Caco-2 (cell line): ENCODE data around the gene CYP4V2. TPM values are rescaled to one million over a fixed set of nuclear protein-coding genes. Genes with fewer than 3 reads are reported as not detected.

Experiments
- BruUV-seq: library from RNA; stranded (reverse); fragments of 400-500 nt; replicated peaks from 2 replicates; lab custom pipeline; 2021; lab: Mats Ljungman, UMichigan
- CTCF ChIA-PET: fragments of 300-600 bp; sonication (Branson Sonifier 250); formaldehyde crosslinking; loops from one replicate; lab custom pipeline; 2022; ENCODE audit warnings: antibody characterized with exemption; lab: Charles Lee
- POLR2A ChIA-PET: fragments of 300-600 bp; sonication (Branson Sonifier 250); formaldehyde crosslinking; loops from one replicate; lab custom pipeline; 2022; ENCODE audit warnings: antibody characterized with exemption; lab: Charles Lee
- DNase-seq, 2 experiments: peaks; one replicate each; pipeline versions ENCODE4 v3.0.0 to v3.0.0-alpha.2; 2020 to 2022
- H3K27me3 ChIP-seq: replicated peaks from 2 replicates; pipeline ENCODE4 v1.6.0; 2011; ENCODE audit warnings: low read length; ENCODE audit not compliant: control insufficient read depth, insufficient read depth
- H3K36me3 ChIP-seq: 2 replicates; pipeline ENCODE4 v1.5.1; 2011; ENCODE audit warnings: low read length; ENCODE audit not compliant: control insufficient read depth, insufficient read depth
- H3K4me1 ChIP-seq: fragments of 250-450 bp; sonication (Bioruptor Pico); 2 replicates; pipeline ENCODE4 v1.5.1; 2020; ENCODE audit warnings: mild to moderate bottlenecking
- H3K4me3 ChIP-seq: 2 replicates; pipeline ENCODE4 v1.5.1; 2011; ENCODE audit warnings: low read depth, mild to moderate bottlenecking, control low read depth, low read length
- H3K9me3 ChIP-seq: fragments of 250-450 bp; sonication (Bioruptor Pico); 2 replicates; pipeline ENCODE4 v1.5.1; 2020; ENCODE audit warnings: mild to moderate bottlenecking, moderate library complexity
- H3K27ac Mint-ChIP-seq: one replicate; pipeline ENCODE4 v1.8.0; 2022; ENCODE audit warnings: mixed read lengths; ENCODE audit not compliant: unreplicated experiment
- H3K27me3 Mint-ChIP-seq: one replicate; pipeline ENCODE4 v1.8.0; 2022; ENCODE audit warnings: mixed read lengths; ENCODE audit not compliant: insufficient read depth, unreplicated experiment
- H3K36me3 Mint-ChIP-seq: one replicate; pipeline ENCODE4 v1.8.0; 2022; ENCODE audit warnings: mild to moderate bottlenecking, mixed read lengths; ENCODE audit not compliant: insufficient read depth, unreplicated experiment
- H3K4me1 Mint-ChIP-seq: one replicate; pipeline ENCODE4 v1.8.0; 2022; ENCODE audit warnings: low read depth, mixed read lengths; ENCODE audit not compliant: unreplicated experiment
- H3K4me3 Mint-ChIP-seq: one replicate; pipeline ENCODE4 v1.8.0; 2022; ENCODE audit warnings: mild to moderate bottlenecking, moderate library complexity, mixed read lengths; ENCODE audit not compliant: unreplicated experiment
- H3K9me3 Mint-ChIP-seq: one replicate; pipeline ENCODE4 v1.8.0; 2022; ENCODE audit warnings: mixed read lengths; ENCODE audit not compliant: unreplicated experiment
- CTCF ChIP-seq, 2 experiments: fragments of 200-600 bp in 1 of 2; IDR thresholded peaks; 1 replicate in 1 of 2; 2 replicates in 1 of 2; pipeline versions ENCODE4 v1.5.1 to v1.8.0; 2011 to 2022; ENCODE audit warnings: antibody characterized with exemption in 1 of 2, control low read depth in 1 of 2, inconsistent platforms in 1 of 2, low read depth in 1 of 2, low read length in 1 of 2, mild to moderate bottlenecking in 1 of 2, moderate library complexity in 1 of 2; ENCODE audit not compliant: insufficient read depth in 1 of 2, severe bottlenecking in 1 of 2, unreplicated experiment in 1 of 2
- intact Hi-C: fragments of 100-400 bp; cut with micrococcal nuclease; formaldehyde crosslinking; loops from one replicate; pipeline ENCODE4 v1.10.0; 2022; ENCODE audit not compliant: unreplicated experiment
- total RNA-seq: library from RNA; stranded (reverse); gene quantifications from 2 replicates; pipeline ENCODE4 v1.2.3, GENCODE V29; 2022

Gene CYP4V2
- total RNA-seq, 1 experiment from 2014 or later, result 2.1 TPM

- no peak for DNase-seq
- Mint-ChIP-seq H3K9me3 (no peaks in the 10 kb centered on the region), H3K36me3 (no peaks in the 10 kb centered on the region), H3K4me3 (no peak overlapping the region), H3K4me1 (no peaks in the 10 kb centered on the region), H3K27me3 (peaks cover 11% of the 10 kb centered on the region), H3K27ac (no peak overlapping the region)
- Histone ChIP-seq H3K27me3 (no peaks in the 10 kb centered on the region), H3K9me3 (no peaks in the 10 kb centered on the region), H3K36me3 (no peaks in the 10 kb centered on the region), H3K4me3 (no peak overlapping the region), H3K4me1 (no peaks in the 10 kb centered on the region)
- POLR2A ChIA-PET, result no interaction called here
- intact Hi-C loops, result no loop called here
- no peak for TF ChIP-seq CTCF (IDR thresholded peaks at IDR 0.05; ENCODE audit: insufficient read depth in 1 of 2, low read depth in 1 of 2, low read length in 1 of 2, severe bottlenecking in 1 of 2, unreplicated experiment in 1 of 2)
- CTCF ChIA-PET, result no interaction called here
- BruUV-seq, result no TSS peak
These were observed 63.8 kb downstream of the CYP4V2 start for GRCh38 chr4:186255122-186255521.

- H3K36me3 ChIP-seq, result no peaks in the 10 kb centered on the region
- Mint-ChIP-seq H3K27me3 (peaks cover 6% of the 10 kb centered on the region), H3K4me1 (no peaks in the 10 kb centered on the region), H3K9me3 (no peaks in the 10 kb centered on the region), H3K36me3 (no peaks in the 10 kb centered on the region), H3K4me3 (no peak overlapping the region), H3K27ac (no peak overlapping the region)
- no peaks in the 10 kb centered on the region for H3K9me3 ChIP-seq
- BruUV-seq, result no TSS peak
- no peaks in the 10 kb centered on the region for H3K27me3 ChIP-seq
- no peak for DNase-seq
- no peaks in the 10 kb centered on the region for H3K4me1 ChIP-seq
- POLR2A ChIA-PET, result no interaction called here
- no peak overlapping the region for H3K4me3 ChIP-seq
- intact Hi-C loops, result no loop called here
- no peak for TF ChIP-seq CTCF (IDR thresholded peaks at IDR 0.05; ENCODE audit: insufficient read depth in 1 of 2, low read depth in 1 of 2, low read length in 1 of 2, severe bottlenecking in 1 of 2, unreplicated experiment in 1 of 2)
- CTCF ChIA-PET, result no interaction called here
These were observed 66.9 kb downstream of the CYP4V2 start for GRCh38 chr4:186258216-186258811.

GRCh38 chr4:186260117-186260503 is 68.7 kb downstream of the CYP4V2 start:
- intact Hi-C loops, result no loop called here
- CTCF ChIA-PET, result no interaction called here
- no peak for DNase-seq
- Histone ChIP-seq H3K9me3 (no peaks in the 10 kb centered on the region), H3K4me1 (no peaks in the 10 kb centered on the region), H3K4me3 (no peak overlapping the region), H3K36me3 (no peaks in the 10 kb centered on the region), H3K27me3 (no peaks in the 10 kb centered on the region)
- no peak for TF ChIP-seq CTCF (IDR thresholded peaks at IDR 0.05; ENCODE audit: insufficient read depth in 1 of 2, low read depth in 1 of 2, low read length in 1 of 2, severe bottlenecking in 1 of 2, unreplicated experiment in 1 of 2)
- Mint-ChIP-seq H3K4me3 (no peak overlapping the region), H3K36me3 (no peaks in the 10 kb centered on the region), H3K27ac (no peak overlapping the region), H3K4me1 (no peaks in the 10 kb centered on the region), H3K9me3 (no peaks in the 10 kb centered on the region), H3K27me3 (peaks cover 2% of the 10 kb centered on the region)
- POLR2A ChIA-PET, result no interaction called here
- no TSS peak for BruUV-seq

Other genes starting within 250 kb of the CYP4V2 start
- 0.42 and 0.57 TPM in 2 replicates for gene TLR3, start 122.4 kb upstream of the CYP4V2 start, total RNA-seq
- gene FAM149A, start 86.9 kb upstream of the CYP4V2 start, total RNA-seq, result 5.1 and 6.6 TPM in 2 replicates
- gene KLKB1, start 35.9 kb downstream of the CYP4V2 start, total RNA-seq, result not detected in 2 replicates
- not detected in 2 replicates for gene F11, start 74.6 kb downstream of the CYP4V2 start, total RNA-seq